HL-60 (cell line): Measurements from ENCODE around the gene HSPA1A.

ENCODE experiments used
- CTCF ChIP-seq: IDR thresholded peaks from one replicate; pipeline ENCODE4 v1.5.1; 2011; ENCODE audit warnings: low read length, control low read depth, inconsistent platforms; ENCODE audit not compliant: insufficient read depth
- GABPA ChIP-seq: IDR thresholded peaks from 2 replicates; pipeline ENCODE4 v1.6.1; 2012; ENCODE audit warnings: low read depth
- POLR2AphosphoS5 ChIP-seq: IDR thresholded peaks from 2 replicates; pipeline ENCODE4 v1.6.1; 2012; ENCODE audit warnings: low read depth
- REST ChIP-seq: IDR thresholded peaks from 2 replicates; pipeline ENCODE4 v1.6.1; 2012; ENCODE audit warnings: low read depth; ENCODE audit not compliant: insufficient replicate concordance
- SPI1 ChIP-seq: IDR thresholded peaks from 2 replicates; pipeline ENCODE4 v1.6.1; 2012; ENCODE audit warnings: low read depth, mild to moderate bottlenecking, borderline replicate concordance

GRCh38 chr6:31861150-31861549 lies 45.8 kb downstream of the HSPA1A start:
- TF ChIP-seq CTCF (no peak), SPI1 (no peak), POLR2AphosphoS5 (no peak), GABPA (no peak), REST (no peak)
